ENCODE results near the gene SDF2L1. TPM values are rescaled to one million over a fixed set of nuclear protein-coding genes. Genes with fewer than 3 reads are reported as not detected.
"Not testable (repeated sequence)": the region's sequence is repeated elsewhere in the genome, so short reads cannot be mapped to it uniquely, and the experiment has no call there.

SDF2L1 gene
- total RNA-seq, 1 donor from 2014 or later, result 87.1 TPM

DNA sequence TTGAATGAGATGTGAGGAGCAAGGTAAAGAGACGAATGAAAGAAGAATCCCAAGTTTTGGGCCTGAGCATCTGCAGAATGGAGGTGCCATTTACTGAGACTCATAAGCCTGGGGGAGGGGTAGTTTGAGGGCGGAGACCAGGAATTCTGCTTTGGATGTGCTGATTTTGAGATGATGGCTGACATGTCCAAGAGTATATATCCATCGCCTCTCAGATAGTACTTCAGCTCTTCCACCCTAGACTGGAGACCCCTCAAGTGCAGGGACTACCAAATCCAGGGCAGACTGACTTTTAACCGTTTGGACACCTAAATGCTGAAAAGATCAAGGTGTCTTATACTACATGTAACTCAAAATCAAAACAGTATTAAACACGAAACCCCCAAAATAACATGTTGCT is 1.3 kb upstream of the SDF2L1 start:
- H3K27me3 ChIP-seq (ENCODE audit: control insufficient read depth, insufficient read depth, low read length), result no peaks in the 10 kb centered on the region
- peaks cover 2% of the 10 kb centered on the region for H3K36me3 ChIP-seq (ENCODE audit: control insufficient read depth, insufficient read depth, low read length)
- DNase-seq (ENCODE audit: low read depth), result no peak
- H3K4me3 ChIP-seq (ENCODE audit: low read depth, low read length), result no peak overlapping the region
- TF ChIP-seq, protein P1, sequence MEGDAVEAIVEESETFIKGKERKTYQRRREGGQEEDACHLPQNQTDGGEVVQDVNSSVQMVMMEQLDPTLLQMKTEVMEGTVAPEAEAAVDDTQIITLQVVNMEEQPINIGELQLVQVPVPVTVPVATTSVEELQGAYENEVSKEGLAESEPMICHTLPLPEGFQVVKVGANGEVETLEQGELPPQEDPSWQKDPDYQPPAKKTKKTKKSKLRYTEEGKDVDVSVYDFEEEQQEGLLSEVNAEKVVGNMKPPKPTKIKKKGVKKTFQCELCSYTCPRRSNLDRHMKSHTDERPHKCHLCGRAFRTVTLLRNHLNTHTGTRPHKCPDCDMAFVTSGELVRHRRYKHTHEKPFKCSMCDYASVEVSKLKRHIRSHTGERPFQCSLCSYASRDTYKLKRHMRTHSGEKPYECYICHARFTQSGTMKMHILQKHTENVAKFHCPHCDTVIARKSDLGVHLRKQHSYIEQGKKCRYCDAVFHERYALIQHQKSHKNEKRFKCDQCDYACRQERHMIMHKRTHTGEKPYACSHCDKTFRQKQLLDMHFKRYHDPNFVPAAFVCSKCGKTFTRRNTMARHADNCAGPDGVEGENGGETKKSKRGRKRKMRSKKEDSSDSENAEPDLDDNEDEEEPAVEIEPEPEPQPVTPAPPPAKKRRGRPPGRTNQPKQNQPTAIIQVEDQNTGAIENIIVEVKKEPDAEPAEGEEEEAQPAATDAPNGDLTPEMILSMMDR (IDR thresholded peaks at IDR 0.05; ENCODE audit: insufficient read depth, low read length, poor library complexity, severe bottlenecking), result no peak

- no peak for DNase-seq (ENCODE audit: low read depth)
- TF ChIP-seq, protein P1 (IDR thresholded peaks at IDR 0.05; ENCODE audit: insufficient read depth, low read length, poor library complexity, severe bottlenecking), result peak; percentile 60
- Histone ChIP-seq H3K4me3 (ENCODE audit: low read depth, low read length) (peak overlapping the region; percentile 46), H3K36me3 (ENCODE audit: control insufficient read depth, insufficient read depth, low read length) (peaks cover 2% of the 10 kb centered on the region), H3K27me3 (ENCODE audit: control insufficient read depth, insufficient read depth, low read length) (no peaks in the 10 kb centered on the region)
Observed at GRCh38 chr22:21641417-21641788, 699 bp upstream of the SDF2L1 start.

DNA sequence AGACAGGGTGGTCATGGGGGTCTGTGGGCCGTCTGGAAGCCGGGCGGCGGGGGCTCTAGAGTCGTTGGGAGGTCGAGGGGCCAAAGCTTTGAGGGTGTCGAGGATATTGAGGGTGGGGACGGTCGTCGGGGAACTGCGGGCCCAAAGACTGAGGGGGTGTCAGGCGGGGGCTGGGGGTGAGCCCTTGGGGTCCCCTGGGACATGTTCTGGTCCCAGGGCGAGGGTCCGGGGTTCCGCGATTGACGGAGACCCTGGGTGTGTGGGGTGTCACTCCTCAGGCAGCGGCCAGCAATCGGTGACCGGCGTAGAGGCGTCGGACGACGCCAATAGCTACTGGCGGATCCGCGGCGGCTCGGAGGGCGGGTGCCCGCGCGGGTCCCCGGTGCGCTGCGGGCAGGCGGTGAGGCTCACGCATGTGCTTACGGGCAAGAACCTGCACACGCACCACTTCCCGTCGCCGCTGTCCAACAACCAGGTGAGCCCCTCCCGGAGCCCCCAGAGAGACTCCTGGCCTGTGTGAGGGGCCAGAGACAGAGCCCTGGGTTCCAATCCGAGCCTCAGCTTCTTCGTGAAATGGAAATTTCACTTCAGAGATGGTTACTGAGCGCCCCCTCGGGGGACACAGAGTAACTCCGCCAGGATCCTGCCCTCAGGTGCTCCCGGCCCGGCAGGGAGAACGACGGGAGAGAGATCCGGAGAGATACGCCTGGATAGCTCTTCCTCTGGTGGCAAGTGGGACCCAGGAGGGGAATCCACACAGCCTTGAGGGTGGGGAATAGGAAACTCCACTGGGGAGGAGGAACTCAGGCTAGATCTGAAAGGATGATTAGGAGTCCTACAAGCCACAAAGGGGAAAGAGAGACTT is 714 bp downstream of the SDF2L1 start:
- TF ChIP-seq, protein P1 (IDR thresholded peaks at IDR 0.05; ENCODE audit: insufficient read depth, low read length, poor library complexity, severe bottlenecking), result peak; percentile 78
- no peak for DNase-seq (ENCODE audit: low read depth)
- H3K36me3 ChIP-seq (ENCODE audit: control insufficient read depth, insufficient read depth, low read length), result peaks cover 2% of the 10 kb centered on the region
- no peaks in the 10 kb centered on the region for H3K27me3 ChIP-seq (ENCODE audit: control insufficient read depth, insufficient read depth, low read length)
- peak overlapping the region; percentile 82 for H3K4me3 ChIP-seq (ENCODE audit: low read depth, low read length)

DNA sequence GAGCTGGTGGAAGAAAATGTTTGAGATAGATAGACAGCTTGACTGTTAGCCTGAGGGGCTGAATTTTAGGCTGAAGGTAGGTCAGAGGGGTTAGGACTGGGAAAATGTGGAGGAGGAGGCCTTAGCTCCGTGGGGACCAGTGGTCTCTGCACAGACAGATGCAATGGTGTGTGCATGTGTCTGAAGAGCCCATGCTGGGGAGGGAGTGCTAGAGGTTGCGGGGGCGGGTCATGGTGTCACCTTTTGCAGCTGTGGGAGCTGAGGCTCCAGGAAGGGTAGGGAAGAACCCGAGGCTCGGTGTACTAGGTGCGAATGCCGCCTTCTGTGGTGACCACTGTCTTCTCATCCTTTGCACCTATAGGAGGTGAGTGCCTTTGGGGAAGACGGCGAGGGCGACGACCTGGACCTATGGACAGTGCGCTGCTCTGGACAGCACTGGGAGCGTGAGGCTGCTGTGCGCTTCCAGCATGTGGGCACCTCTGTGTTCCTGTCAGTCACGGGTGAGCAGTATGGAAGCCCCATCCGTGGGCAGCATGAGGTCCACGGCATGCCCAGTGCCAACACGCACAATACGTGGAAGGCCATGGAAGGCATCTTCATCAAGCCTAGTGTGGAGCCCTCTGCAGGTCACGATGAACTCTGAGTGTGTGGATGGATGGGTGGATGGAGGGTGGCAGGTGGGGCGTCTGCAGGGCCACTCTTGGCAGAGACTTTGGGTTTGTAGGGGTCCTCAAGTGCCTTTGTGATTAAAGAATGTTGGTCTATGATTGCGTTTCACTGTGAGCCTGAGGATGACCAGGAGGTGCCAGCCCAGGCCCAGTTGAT is 1.6 kb downstream of the SDF2L1 start:
- H3K4me3 ChIP-seq (ENCODE audit: low read depth, low read length), result peak overlapping the region; percentile 82
- H3K27me3 ChIP-seq (ENCODE audit: control insufficient read depth, insufficient read depth, low read length), result no peaks in the 10 kb centered on the region
- TF ChIP-seq, protein P1 (IDR thresholded peaks at IDR 0.05; ENCODE audit: insufficient read depth, low read length, poor library complexity, severe bottlenecking), result no peak
- DNase-seq (ENCODE audit: low read depth), result no peak
- peaks cover 2% of the 10 kb centered on the region for H3K36me3 ChIP-seq (ENCODE audit: control insufficient read depth, insufficient read depth, low read length)

DNA sequence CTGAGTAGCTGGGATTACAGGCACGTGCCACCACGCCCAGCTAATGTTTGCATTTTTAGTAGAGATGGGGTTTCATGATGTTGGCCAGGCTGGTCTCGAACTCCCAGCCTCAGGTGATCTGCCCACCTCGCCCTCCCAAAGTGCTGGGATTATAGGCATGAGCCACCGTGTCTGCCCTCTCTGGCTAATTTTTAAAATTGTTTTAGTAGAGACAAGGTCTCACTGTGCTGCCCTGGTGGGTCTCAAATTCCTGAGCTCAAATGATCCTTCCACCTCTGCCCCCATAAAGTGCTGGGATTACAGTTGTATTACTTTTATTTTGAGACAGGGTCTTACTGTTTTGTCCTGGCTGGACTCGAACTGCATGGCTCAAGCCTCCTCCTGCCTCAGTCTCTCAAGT is 3.4 kb downstream of the SDF2L1 start:
- not testable (repeated sequence) for H3K36me3 ChIP-seq (ENCODE audit: control insufficient read depth, insufficient read depth, low read length); H3K27me3 ChIP-seq (ENCODE audit: control insufficient read depth, insufficient read depth, low read length); H3K4me3 ChIP-seq (ENCODE audit: low read depth, low read length); DNase-seq (ENCODE audit: low read depth)
